Limb (tissue), 2 donors: Measurements from ENCODE around the gene ATCAY.
"Not testable (repeated sequence)": the region's sequence is repeated elsewhere in the genome, so short reads cannot be mapped to it uniquely, and the experiment has no call there.

Experiments
- DNase-seq, 2 donors: peaks; one replicate each; pipeline ENCODE4 v3.0.0-alpha.2; 2016; ENCODE audit errors: extremely low spot score in 2 of 2

Gene ATCAY

GRCh38 chr19:3899531-3900294, 19.2 kb downstream of the ATCAY start:
- no peak for DNase-seq

GRCh38 chr19:3902317-3902973, 22.0 kb downstream of the ATCAY start:
- no peak for DNase-seq

GRCh38 chr19:3904233-3904632, 23.7 kb downstream of the ATCAY start:
- no peak for DNase-seq

- no peak for DNase-seq
These were observed 27.3 kb downstream of the ATCAY start for GRCh38 chr19:3907626-3908265.

GRCh38 chr19:3908266-3909054, 28.0 kb downstream of the ATCAY start:
- no peak for DNase-seq

- no peak for DNase-seq
These were observed 29.6 kb downstream of the ATCAY start for GRCh38 chr19:3910105-3910504.

- no peak for DNase-seq
These were observed 33.7 kb downstream of the ATCAY start for GRCh38 chr19:3914199-3914598.

- DNase-seq = no peak
These were observed 35.5 kb downstream of the ATCAY start for GRCh38 chr19:3916033-3916432.

- DNase-seq = no peak
These were observed 39.3 kb downstream of the ATCAY start for GRCh38 chr19:3919793-3920192.

- no peak for DNase-seq
These were observed 42.7 kb downstream of the ATCAY start for GRCh38 chr19:3923096-3923758.

GRCh38 chr19:3923912-3924311, 43.4 kb downstream of the ATCAY start:
- no peak for DNase-seq

- no peak for DNase-seq
These were observed 50.6 kb downstream of the ATCAY start for GRCh38 chr19:3931041-3931440.

- DNase-seq = peak in 1 of 2 donors; percentile 5
These were observed 52.7 kb downstream of the ATCAY start, which contains the start of gene NMRK2 for GRCh38 chr19:3932931-3933810. TSS of gene NMRK2 (plus strand) at chr19:3933069. CDS start at chr19:3933672, 603 bp downstream.

- no peak for DNase-seq
These were observed 56.3 kb downstream of the ATCAY start for GRCh38 chr19:3936506-3937442.

GRCh38 chr19:3938300-3938950, 57.9 kb downstream of the ATCAY start:
- not testable (repeated sequence) for DNase-seq

GRCh38 chr19:3942790-3943409, 62.4 kb downstream of the ATCAY start:
- DNase-seq = no peak

GRCh38 chr19:3944018-3944721, 63.7 kb downstream of the ATCAY start:
- DNase-seq = no peak
